ENCODE data around the gene CCRL2.
A peak's percentile ranks its signal among the peaks of the same experiment; 100 is the strongest.
"Not testable (repeated sequence)": the region's sequence is repeated elsewhere in the genome, so short reads cannot be mapped to it uniquely, and the experiment has no call there.

The CCRL2 gene

DNA sequence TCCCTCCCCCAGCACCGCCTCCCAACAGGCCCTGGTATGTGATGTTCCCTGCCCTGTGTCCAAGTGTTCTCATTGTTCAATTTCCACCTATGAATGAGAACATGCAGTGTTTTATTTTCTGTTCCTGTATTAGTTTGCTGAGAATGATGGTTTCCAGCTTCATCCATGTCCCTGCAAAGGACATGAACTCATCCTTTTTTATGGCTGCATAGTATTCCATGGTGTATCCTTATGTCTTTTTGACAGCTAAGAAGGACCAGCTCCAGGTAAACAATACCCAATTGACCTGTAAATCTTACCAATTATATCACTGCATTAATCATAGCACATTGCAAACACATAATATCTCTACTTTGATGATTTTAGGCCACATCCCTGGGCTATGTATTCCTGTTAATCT is 23.8 kb downstream of the CCRL2 start:
- not testable (repeated sequence) for DNase-seq

DNA sequence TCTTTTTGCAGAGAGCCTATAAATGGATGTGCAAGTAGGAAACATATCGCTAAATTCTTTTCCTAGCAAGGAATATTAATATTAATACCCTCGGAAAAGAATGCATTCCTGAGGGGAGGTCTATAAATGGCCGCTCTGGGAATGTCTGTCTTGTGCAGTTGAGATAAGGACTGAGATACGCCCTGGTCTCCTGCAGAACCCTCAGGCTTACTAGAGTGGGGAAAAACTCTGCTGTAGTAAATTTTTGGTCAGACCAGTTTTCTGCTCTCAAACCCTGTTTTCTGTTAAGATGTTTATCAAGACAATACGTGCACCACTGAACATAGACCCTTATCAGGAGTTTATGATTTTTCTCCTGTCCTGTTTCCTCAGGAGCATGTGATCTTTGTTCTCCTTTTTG is 24.8 kb downstream of the CCRL2 start:
- DNase-seq, result not testable (repeated sequence)

DNA sequence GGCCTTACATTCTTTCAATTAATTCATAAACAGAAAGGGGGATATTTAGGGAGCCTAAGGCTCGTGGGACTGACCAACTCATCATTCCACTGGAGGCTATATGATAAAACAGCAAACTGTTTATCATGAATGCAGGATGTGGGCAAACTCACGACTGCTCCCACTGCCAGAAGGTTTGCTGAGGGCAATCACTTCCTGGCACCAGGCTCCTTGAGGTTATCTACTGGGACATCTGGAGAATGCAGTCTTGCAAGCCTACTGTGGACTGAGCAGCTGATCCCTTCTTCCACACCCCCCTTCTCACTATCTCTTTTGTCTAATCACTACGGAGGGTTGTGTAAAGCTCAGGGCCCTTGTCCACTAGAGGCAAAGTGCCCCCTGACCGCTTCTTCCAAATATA is 26.1 kb downstream of the CCRL2 start:
- DNase-seq, result not testable (repeated sequence)

DNA sequence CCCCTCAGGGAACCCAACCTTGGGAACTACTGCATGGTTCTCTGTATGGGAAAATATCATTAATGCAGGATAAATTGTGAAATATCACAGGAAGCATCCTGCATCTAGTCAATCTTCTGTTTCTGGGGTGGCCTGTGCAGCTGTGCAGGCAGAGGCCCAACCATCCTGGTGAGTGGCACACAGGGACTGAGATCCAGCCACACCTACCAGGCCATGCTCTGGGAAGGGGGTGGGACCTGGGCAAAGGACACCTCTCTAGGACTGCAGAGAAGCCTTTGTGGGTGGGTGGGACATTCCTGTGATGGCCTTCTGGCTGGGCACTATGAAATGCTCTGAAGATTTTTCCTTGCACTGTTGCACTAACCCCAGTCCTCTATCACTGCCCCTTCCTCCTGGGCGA is 26.8 kb downstream of the CCRL2 start:
- no peak for DNase-seq

DNA sequence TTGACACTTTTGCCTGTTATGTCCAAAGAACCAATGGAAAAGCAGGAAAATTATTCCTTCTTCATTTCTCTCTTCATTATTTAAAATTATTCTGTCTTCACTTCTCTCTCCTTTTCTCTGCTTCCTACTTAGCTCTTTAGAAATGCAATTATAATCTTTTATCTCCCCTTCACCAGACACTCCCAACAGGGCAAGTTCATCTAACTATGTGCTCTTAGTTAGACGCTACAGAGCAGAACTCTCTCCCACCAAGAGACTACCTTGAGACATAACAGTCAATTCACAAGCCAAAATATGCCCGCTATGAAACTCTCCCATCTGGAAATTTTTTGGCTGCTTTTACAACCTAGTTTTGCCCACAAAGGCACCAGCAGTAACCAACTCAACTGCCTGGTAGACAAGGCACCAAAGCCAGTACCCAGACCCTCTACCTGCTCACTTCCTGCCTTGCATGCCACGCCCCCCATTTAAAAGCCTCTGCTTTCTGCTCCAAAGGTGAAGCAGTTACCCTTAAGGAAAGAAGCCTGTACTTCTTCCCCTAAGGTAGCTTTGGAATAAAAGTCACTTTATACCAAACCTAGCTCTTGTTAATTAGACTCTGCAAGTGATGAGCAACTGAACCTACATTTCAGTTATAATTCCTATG is 28.1 kb downstream of the CCRL2 start:
- DNase-seq, result no peak

DNA sequence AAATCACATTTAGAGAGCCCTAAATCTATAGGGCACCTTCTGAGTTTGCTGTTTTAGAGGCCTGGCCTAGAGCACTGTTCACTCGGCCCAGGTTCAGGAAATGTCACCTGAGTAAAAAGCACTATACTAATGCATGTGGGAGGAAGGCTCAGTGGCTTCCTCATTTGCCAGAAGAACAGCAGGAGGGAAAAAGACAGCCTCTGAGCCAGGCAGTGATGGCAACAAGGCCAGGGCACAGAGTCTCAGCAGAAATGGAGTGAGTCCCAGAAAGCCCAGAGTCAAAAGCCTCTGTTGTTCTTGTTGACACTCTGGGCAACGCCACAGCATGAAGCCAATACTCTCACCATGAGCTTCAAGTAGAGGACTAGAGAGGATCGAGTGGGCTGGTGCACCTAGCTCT is 31.8 kb downstream of the CCRL2 start:
- DNase-seq, result no peak

DNA sequence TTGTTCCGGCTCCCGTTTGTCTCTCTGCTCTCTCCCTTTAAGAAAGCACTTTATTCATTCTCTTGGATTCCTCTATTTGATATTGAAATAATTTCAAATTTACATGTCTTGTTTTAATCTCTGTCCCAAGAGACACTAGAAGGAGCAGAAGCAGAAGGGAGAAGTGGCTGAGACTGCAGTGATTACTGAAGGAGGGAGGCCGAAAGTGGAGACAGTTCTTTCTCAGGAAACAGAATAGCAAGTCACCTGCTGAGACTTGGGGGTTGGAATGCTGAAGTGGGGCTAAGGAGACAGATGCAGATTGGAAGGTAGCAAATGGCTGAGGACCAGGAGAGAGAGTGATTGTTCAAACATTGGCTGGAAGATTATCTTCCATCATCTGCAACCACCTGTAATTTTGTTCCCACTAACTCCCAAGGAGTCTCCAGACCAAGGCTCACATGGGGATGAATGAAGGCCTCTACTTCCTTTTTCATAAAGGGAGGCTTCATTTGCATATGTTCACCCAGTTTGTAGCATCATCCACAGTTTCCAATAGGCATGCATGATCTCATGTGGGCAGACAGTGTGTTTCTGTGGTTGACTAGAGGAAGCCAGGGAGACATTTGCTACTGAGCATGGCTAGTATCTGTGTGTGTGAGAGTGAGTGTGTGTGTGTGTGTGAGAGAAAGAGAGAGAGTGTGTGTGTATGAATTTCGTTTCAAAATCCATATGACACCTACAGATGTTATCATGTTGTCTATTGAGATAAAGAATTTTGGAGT is 33.7 kb downstream of the CCRL2 start:
- DNase-seq, result peak; percentile 5 to 28

DNA sequence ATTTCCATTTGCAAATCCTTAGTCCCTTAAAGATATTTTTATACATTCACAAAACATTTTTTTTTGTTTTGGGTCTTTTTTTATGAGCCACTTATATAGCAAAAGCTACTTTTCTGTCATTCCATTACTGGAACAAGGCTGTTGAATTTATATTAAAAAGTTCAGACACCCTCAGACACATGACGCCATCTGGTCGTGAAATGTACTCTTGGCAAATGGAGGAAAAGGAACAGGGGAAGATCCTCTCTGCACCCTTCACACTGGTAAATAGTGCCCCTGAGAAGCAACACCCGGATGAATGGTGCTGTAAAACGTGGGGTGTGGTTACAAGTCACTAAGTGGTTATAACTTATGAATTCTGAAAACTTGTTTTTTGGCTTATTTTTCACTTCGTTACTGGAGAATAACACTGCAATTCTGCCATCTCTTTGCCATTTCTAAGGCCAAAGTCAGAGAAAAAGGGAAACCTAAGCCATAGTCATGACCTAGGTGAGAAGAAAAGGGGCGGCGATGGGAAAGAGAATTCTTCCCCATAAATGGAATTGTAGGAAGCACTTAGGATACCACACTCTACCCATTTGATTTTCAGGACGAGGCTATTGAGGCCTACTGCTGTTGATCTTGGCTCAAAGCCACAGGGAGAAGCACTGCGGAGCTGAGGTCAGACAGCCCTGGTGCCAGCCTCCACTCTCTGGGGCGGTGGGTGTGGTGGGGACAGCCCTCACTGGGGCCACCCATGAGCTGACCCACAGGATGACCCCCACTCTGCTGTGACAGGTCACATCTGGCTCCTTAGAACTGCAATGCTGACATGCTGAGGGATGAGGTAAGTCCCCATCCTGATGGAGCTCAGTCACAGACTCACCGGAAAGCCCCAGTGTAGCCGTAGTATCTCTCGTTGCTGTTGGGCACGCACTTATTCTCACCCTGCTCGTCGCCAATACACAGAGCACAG is 35.8 kb downstream of the CCRL2 start:
- DNase-seq, result peak; percentile 16 to 30

DNA sequence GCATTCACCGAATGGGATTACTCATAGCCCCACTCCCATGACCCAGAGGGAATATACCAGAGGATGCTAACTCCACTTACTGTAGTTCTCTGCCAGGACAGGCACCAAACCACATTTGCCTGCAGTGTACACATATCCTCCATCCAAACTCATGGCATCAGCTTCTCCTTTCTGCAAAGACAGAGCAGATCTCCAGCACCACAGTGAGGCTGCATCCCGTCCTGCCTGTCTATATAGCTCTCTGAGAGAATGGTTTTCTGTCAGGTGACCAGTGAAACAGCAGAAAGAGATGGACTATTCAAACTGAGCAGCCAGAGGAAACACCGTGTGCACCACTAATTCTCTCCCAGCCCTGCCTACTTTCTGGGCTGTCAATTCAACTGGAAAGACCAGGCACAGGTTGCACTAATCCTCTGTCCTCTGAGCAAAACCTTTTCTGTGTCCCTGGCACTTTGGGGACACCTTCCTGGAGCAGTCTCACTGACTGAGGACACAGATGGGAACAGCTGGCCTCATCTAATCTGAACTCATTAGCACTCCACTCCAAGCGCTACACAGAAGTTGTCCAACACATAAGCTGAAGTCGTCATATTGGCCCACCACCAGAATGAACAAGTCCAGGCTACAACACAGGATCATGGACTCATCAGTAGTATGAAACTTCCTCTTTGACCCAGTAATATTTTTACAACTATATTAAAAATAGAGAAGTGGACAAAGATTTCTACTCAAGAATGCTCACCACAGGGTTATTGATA is 40.3 kb downstream of the CCRL2 start:
- DNase-seq, result no peak

DNA sequence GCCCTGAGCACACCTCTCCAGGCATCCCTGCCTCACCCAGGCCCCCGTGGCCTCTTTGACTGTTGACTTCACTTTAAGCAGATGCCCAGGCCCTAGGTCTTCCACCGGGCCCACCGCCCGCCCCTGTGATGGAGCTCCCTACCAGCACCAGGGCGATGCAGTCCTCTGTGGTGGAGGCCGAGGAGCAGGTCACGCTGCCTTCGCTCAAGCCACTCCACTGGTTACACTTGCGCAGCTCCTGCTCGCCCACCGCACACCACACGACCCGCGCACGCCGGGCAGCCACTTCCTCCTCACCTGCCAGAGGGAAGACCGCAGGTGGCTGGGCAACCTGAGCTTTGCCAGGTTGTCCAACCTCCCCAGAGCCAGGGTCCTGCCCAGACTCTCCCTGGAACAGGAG is 41.7 kb downstream of the CCRL2 start:
- no peak for DNase-seq

DNA sequence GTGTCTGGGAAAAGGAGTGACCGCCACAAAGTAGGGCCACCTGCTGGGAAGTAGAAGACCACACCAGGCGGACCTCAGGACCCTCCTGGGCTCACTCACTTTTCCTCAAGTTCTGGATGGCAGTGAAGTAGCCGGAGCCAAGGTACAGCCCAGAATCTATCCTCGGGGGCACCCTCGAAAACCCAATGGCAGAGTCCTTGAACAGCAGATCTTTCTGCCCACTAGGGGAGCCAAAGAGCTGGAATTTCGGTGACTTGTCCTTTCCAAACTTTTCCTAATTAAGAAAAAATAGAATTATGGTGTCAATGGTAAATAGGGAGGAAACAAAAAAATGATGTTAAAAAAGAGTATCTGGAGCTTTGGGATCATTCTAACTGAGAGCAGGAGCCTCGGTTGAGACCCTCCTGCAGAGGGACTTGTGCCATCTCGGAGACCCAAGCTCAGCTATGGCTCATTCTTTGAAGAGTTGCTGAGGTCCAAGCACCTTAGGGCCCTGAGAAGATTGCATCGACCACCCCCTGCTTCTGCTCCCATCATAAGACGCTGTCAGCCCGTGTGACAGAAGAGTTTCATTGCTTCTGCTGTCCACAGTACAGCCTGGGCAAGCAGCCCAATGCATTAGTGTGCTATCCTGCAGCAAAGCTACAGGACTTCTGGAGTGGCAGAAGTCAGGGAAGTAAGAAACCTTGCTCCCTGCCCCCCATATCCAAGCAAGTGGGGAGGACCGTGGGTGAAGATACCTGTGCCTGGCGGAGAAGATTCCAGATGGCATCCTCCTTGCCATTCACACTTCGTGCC is 42.9 kb downstream of the CCRL2 start:
- peak in 1 of 2 experiments; percentile 8 for DNase-seq

DNA sequence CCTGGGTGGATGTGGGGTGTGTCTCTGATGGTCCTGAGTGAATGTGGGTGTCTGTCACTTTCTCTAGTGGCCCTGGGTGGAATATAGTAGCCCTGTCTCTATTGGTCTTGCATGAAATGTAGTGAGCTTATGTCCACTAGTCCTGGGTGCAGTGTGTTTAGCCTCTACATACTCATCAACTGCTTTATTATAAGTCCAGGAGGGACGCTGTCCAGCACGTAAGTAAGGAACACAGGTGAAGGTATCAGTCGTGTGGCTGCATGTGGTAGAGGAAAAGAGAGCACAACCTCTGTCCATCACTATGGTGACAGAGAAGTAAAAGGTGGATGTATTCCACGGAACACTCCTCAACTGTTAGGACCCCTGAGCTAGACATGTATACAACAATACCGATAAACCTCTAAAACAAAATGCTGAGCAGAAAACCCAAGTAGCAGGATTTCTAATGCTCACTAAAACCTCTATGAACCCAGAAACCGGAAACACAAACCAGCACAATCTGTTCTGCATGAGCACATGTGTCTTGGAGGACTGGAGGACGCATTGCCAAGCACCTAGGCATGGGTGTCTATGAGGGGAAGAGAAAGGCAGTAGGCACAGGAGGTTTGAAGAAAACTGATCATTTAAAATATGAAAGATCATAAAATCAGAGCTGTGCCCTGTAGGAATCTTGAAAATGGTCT is 46.6 kb downstream of the CCRL2 start:
- no peak for DNase-seq

DNA sequence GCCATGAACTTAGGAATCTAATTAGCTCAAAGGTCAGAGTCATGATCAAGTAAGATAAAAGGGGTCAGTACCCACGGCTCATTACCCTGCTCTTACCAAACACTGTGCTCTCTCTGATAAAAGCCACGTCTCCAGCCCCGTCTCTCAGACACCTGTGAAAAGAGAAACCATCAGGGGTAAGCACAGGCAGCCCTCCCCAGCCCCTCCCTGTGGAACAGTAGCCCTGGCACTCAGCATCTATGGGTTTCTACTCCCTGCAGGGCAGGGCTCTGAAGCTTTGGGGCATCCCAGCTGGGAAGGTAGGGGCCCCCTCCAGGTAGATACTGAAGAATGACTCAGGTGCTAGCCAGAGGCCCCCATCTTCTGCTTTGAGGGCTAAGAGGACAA is 47.1 kb downstream of the CCRL2 start:
- no peak for DNase-seq

DNA sequence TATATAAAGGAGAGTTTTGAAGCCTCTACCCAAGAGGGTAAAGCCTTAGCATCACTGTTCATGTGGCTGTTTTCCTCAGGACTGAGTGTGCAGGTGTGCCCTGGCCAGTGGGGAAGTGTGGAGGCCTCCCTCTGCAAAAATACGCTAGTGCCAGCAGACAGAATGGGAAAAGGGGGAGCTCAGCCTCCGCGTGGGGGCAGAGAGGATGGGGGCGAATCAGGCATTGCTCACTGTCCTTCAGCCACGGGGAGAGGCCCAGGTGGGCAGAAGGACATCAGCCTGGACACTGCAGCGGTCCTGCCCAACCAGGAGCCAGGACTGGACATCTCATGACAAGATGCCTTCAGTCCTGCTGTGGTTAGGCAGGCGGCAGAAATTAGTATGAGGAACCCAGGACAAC is 47.5 kb downstream of the CCRL2 start:
- DNase-seq, result no peak

DNA sequence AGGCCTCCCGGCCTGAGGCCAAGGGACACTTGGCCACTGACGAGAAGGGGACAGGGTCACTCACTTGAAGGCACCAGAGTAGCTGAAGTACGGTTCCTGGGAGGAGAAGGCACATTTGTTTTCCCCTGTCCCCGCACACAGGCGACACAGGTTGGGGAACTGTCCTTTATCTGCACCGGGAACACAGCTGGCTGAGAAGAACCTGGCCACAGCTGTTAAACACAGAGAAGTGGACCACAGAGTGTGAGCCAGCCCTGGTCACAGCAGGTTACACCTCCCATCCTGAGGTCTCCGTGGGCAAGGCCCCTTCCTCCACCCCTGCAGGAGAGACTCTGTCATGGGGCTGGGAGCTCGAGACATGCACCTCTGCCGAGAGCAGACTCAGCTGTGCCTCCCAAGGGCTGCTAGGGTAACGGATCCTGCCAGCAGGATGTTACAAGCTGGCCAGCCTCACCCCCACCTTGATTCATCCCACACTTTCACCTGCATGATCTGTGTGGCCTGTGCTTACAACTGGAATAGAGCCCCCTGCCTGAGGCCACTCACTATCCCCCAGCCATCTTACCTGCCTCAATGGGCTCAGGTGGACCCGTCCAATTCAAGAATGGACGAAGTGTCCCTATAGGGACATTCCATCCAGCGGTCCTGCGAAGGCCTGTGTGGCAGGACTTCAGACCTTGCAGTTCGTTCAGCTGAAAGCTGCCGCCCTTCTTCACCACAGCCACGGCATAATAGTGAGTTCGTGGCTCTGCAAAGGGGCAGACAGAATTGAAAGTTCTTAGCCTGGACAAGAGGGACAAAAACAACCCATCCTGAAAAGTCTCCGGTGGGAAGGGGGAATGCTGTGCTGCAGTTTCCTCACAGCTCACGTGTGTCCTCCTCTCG is 48.4 kb downstream of the CCRL2 start:
- DNase-seq, result no peak

DNA sequence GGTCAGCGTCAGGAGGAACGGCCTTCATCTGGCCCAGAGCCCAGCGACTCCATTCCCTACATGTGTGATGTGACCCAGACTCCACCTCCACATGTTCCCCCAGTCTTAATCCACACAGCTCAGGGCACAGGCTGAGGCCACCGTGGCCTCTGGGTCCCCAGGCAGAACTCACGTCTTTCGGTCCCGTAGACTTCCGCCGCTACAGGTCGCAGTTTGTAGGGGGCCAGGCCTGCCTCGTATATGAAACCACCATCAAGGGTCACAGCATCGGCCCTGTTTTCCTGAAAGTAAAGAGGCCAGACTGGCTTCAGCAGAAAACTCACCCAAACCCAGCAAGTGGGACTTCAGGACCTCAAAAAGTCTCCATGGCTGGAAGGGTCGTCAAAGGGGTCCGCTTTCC is 49.1 kb downstream of the CCRL2 start:
- no peak for DNase-seq

Measured in activated CD4-positive, alpha-beta T cell treated with anti-CD3 and anti-CD28 coated beads, Interleukin-2, amount 50 U/mL, for 48 hours (primary cell).